Measurements from ENCODE around the gene SPNS1.

DNA sequence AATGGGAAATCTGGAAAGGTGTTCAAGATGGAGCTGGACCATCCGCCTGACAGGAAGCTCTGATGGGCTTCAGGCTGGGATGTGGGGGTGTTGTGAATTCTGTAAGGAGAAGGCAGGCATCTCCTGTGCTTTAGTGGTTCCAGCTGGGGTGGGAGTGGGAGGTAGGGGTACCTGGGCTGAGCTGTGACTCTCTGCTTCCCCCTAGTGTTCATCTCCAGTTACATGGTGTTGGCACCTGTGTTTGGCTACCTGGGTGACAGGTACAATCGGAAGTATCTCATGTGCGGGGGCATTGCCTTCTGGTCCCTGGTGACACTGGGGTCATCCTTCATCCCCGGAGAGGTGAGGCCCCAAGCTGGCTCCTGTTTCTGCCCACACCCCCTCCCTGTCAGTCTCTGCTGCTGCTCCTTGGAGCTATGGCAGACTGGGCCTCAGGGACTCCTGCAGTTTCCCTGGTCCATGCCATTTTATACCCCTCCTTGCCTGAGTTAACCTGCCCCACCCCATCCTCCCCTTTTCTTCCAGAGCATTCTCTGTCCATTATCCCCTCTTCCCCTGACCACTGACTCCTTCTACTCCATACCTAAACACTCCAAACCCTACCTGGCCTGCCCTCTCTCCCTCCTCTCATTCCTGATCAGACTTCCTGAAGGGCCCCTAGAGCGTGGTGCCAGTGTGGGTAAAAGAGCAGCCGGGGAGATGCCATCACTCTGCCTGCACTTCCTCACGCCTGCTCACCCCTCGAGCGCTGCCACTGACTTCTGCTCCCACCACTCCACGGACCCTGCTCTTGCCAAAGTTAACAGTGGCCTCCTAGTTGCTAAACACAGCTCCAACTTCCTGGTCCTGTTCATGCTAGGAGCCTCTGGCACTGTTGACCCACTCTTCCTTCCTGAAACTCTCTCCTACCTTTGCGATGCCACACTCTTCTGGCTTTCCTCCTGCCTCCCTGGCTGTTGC, 3.4 kb downstream of the SPNS1 start:
- TF ChIP-seq, protein P1, sequence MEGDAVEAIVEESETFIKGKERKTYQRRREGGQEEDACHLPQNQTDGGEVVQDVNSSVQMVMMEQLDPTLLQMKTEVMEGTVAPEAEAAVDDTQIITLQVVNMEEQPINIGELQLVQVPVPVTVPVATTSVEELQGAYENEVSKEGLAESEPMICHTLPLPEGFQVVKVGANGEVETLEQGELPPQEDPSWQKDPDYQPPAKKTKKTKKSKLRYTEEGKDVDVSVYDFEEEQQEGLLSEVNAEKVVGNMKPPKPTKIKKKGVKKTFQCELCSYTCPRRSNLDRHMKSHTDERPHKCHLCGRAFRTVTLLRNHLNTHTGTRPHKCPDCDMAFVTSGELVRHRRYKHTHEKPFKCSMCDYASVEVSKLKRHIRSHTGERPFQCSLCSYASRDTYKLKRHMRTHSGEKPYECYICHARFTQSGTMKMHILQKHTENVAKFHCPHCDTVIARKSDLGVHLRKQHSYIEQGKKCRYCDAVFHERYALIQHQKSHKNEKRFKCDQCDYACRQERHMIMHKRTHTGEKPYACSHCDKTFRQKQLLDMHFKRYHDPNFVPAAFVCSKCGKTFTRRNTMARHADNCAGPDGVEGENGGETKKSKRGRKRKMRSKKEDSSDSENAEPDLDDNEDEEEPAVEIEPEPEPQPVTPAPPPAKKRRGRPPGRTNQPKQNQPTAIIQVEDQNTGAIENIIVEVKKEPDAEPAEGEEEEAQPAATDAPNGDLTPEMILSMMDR (IDR thresholded peaks at IDR 0.05): no peak
- no peak for TF ChIP-seq POLR2A (IDR thresholded peaks at IDR 0.05)

All from testis (tissue), 2 donors.